Ovary (tissue), 9 donors: Measurements from ENCODE around the gene KIF2C. TPM values are rescaled to one million over a fixed set of nuclear protein-coding genes. Genes with fewer than 3 reads are reported as not detected.
"Not testable (repeated sequence)": the region's sequence is repeated elsewhere in the genome, so short reads cannot be mapped to it uniquely, and the experiment has no call there.

Source experiments
- DNase-seq, 5 donors: peaks; one replicate each; pipeline ENCODE4 v3.0.0-alpha.2; 2019 to 2020
- H3K27ac ChIP-seq, 2 donors: fragments of 200-600 bp; one replicate each; pipeline versions ENCODE4 v1.5.1 to v1.8.0; 2019 to 2022
- H3K27me3 ChIP-seq: fragments of 200-600 bp; one replicate; pipeline ENCODE4 v1.8.0; 2022
- H3K36me3 ChIP-seq: fragments of 200-600 bp; sonication (generic); one replicate; pipeline ENCODE4 v1.5.1; 2019
- H3K4me1 ChIP-seq: one replicate; pipeline ENCODE4 v1.8.1; 2013; ENCODE audit warnings: mild to moderate bottlenecking, moderate library complexity; ENCODE audit not compliant: insufficient read depth
- H3K4me3 ChIP-seq: fragments of 200-600 bp; sonication (generic); one replicate; pipeline ENCODE4 v1.5.1; 2017
- H3K9me3 ChIP-seq, 2 donors: fragments of 200-600 bp in 1 of 2; sonication (generic) in 1 of 2; one replicate each; pipeline versions ENCODE4 v1.5.1 to v1.8.1; 2013 to 2019; ENCODE audit warnings: mild to moderate bottlenecking in 1 of 2, moderate library complexity in 1 of 2
- EP300 ChIP-seq: sonication (generic); formaldehyde crosslinking; IDR thresholded peaks from one replicate; pipeline ENCODE4 v1.6.1; 2017; ENCODE audit warnings: antibody characterized with exemption
- POLR2A ChIP-seq: fragments of 450-650 bp; IDR thresholded peaks from one replicate; pipeline ENCODE4 v1.6.1; 2017; ENCODE audit warnings: antibody characterized with exemption, mild to moderate bottlenecking, moderate library complexity
- WGBS, 3 donors: extraction: QIAGEN DNeasy Blood & Tissue Kit in 1 of 3; methylation state at CpG; one replicate each; pipeline versions ENCODE4 v1.1.5 to v1.1.7; 2013 to 2017; 5-methylcytosine and 5-hydroxymethylcytosine counted together
- intact Hi-C, 4 donors: fragments of 100-400 bp; cut with DNase I; formaldehyde crosslinking; loops; one replicate each; pipeline versions ENCODE4 v1.11.0 to v1.15.1; 2022 to 2023
- polyA plus RNA-seq, 2 donors: library from polyadenylated mRNA; stranded (reverse); fragments of 200-250 nt in 1 of 2; fragments of 350-450 nt in 1 of 2; fragmentation: Illumina TruSeq in 1 of 2; extraction: RNeasy Lipid Tissue Mini Kit (QIAGEN cat#74804) in 1 of 2; gene quantifications; one replicate each; pipeline ENCODE4 v1.2.3, GENCODE V29; 2013 to 2014
- total RNA-seq, 7 donors: library from RNA; depleted of rRNA in 2 of 7; stranded (reverse); fragments of >200 nt in 2 of 7; fragmentation: NEBNext Ultra II Directional in 3 of 7; extraction: Animal tissue kit (Norgen Biotek cat#: 25700) in 3 of 7; gene quantifications; one replicate each; pipeline versions ENCODE4 v1.1.0 to v1.2.4, GENCODE V29; 2016 to 2023
- TF ChIP-seq, protein P1 (sequence below), 3 donors: fragments of 450-650 bp in 2 of 3; fragments of 200-600 bp in 1 of 3; IDR thresholded peaks; one replicate each; pipeline versions ENCODE4 v1.5.1 to v1.8.0; 2016 to 2022; ENCODE audit warnings: antibody characterized with exemption in 3 of 3, mild to moderate bottlenecking in 1 of 3
- donor health status: DM: no; HTN: no; CAD: no; lungs with moderate emphysema.
- donor health status: DM: no; HTN: no; CAD: no.
- donor health status: Bipolar disorder and iron deficiency.
- donor health status: DM: yes; HTN: yes; CAD: no.
- donor health status: DM: no; HTN: no; CAD: no.
- donor health status: DM: yes; HTN: yes; CAD: no.

KIF2C gene
- total and polyA plus RNA-seq, 9 donors: 0.23 to 1.5 (median 0.90) TPM

DNA sequence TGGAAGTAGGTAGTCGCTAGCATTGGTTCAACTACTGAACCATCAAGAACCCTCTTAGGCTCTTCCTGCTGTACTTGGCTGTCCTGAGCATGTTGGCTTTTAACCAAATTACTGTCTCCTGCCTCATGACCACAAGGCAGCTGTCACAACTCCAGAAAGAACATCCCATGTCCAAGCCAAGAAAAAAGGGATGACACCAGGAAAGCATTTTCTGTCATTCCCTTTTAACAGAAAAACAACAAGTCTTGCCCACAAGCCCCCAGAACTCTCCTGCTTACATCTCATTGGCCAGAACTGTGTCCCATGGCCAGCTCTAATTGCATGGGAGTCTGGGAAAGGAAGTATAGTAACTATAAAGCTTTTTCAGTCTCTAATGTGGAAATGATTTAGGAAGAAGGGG lies 6.3 kb upstream of the KIF2C start:
- Histone ChIP-seq H3K4me1 (no peaks in the 10 kb centered on the region), H3K36me3 (no peaks in the 10 kb centered on the region), H3K4me3 (no peak overlapping the region), H3K9me3 (no peaks in the 10 kb centered on the region), H3K27me3 (no peaks in the 10 kb centered on the region), H3K27ac (no peak overlapping the region)
- TF ChIP-seq, protein P1, sequence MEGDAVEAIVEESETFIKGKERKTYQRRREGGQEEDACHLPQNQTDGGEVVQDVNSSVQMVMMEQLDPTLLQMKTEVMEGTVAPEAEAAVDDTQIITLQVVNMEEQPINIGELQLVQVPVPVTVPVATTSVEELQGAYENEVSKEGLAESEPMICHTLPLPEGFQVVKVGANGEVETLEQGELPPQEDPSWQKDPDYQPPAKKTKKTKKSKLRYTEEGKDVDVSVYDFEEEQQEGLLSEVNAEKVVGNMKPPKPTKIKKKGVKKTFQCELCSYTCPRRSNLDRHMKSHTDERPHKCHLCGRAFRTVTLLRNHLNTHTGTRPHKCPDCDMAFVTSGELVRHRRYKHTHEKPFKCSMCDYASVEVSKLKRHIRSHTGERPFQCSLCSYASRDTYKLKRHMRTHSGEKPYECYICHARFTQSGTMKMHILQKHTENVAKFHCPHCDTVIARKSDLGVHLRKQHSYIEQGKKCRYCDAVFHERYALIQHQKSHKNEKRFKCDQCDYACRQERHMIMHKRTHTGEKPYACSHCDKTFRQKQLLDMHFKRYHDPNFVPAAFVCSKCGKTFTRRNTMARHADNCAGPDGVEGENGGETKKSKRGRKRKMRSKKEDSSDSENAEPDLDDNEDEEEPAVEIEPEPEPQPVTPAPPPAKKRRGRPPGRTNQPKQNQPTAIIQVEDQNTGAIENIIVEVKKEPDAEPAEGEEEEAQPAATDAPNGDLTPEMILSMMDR (IDR thresholded peaks at IDR 0.05): no peak
- TF ChIP-seq EP300 (no peak), POLR2A (no peak)
- DNase-seq: no peak
- 47 to 72% (median 62%) methylated on average over 1 of the region's 1 CpG for WGBS, 3 donors
- intact Hi-C loops: loop anchor here in 2 of 4 donors (5.0 to 10.0 kb wide), 2 partner anchors 51 to 569 kb away; partner anchors contain the start of gene BEST4 (in 1 of the 2)

DNA sequence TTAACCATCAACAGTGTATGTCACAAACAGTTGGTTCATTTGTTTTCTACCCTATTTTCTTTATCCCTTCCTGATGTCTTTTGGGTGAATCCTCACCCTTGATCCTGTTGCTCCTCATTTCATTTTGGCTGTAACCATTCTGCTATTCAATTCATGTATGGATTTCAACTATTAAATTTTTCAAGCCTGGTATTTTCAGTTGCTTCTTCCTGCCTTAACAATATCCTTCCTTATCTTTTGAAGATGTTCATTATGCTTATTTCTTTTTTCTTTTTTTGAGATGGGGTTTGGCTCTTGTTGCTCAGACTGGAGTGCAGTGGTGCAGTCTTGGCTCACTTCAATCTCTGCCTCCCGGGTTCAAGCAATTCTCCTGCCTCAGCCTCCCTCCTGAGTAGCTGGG lies 5.9 kb upstream of the KIF2C start:
- no peak overlapping the region for H3K4me3 ChIP-seq
- intact Hi-C loops: loop anchor here in 2 of 4 donors (5.0 to 10.0 kb wide), 2 partner anchors 51 to 569 kb away; partner anchors contain the start of gene BEST4 (in 1 of the 2)
- H3K27me3 ChIP-seq: no peaks in the 10 kb centered on the region
- 65 to 79% (median 74%) methylated on average over 1 of the region's 1 CpG for WGBS, 3 donors
- no peaks in the 10 kb centered on the region for H3K36me3 ChIP-seq
- TF ChIP-seq POLR2A (no peak), EP300 (no peak)
- no peaks in the 10 kb centered on the region for H3K4me1 ChIP-seq
- H3K27ac ChIP-seq: no peak overlapping the region
- H3K9me3 ChIP-seq: no peaks in the 10 kb centered on the region
- DNase-seq: no peak

DNA sequence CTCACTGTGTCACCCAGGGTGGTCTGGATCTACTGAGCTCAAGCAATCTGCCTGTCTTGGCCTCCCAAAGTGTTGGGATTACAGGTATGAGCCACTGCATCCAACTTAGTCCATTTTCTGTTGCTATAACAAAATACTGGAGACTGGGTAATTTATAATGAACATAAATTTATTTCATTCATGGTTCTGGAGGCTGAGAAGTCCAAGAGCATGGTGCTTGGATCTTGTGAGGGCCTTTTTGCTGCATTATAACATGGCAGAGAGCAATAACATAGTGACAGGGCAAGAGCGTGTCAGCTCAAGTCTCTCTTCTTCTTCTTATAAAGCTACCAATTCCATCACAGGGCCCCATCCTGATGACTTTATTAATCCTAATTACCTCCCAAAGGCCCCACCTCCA lies 3.6 kb upstream of the KIF2C start:
- no peak overlapping the region for H3K27ac ChIP-seq
- H3K4me3 ChIP-seq: no peak overlapping the region
- H3K36me3 ChIP-seq: no peaks in the 10 kb centered on the region
- no peaks in the 10 kb centered on the region for H3K9me3 ChIP-seq
- no peaks in the 10 kb centered on the region for H3K27me3 ChIP-seq
- no peak for DNase-seq
- H3K4me1 ChIP-seq: peaks cover 4% of the 10 kb centered on the region
- intact Hi-C loops: loop anchor here in 1 of 4 donors (10.0 kb wide), 1 partner anchor 49 kb away; the partner anchor contains the start of gene BEST4
- TF ChIP-seq POLR2A (no peak), EP300 (no peak)
- TF ChIP-seq, protein P1 (IDR thresholded peaks at IDR 0.05): no peak
- WGBS, 3 donors: 96 to 100% (median 97%) methylated on average over 1 of the region's 1 CpG

DNA sequence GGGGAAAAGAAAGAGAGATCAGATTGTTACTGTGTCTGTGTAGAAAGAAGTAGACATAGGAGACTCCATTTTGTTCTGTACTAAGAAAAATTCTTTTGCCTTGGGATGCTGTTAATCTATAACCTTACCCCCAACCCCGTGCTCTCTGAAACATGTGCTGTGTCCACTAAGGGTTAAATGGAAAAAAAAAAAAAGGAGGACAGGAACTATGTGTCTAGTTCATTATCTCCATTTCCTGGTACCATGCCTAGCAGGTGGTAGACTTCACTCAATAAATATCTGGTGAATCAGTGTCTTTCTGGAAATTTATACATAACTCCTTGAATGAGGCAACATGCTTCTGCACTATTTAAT lies 707 bp upstream of the KIF2C start:
- WGBS, 3 donors: 65 to 85% (median 83%) methylated on average over 1 of the region's 1 CpG
- H3K36me3 ChIP-seq: not testable (repeated sequence)
- intact Hi-C loops: loop anchor here in 1 of 4 donors (10.0 kb wide), 1 partner anchor 46 kb away; the partner anchor contains the start of gene BEST4

DNA sequence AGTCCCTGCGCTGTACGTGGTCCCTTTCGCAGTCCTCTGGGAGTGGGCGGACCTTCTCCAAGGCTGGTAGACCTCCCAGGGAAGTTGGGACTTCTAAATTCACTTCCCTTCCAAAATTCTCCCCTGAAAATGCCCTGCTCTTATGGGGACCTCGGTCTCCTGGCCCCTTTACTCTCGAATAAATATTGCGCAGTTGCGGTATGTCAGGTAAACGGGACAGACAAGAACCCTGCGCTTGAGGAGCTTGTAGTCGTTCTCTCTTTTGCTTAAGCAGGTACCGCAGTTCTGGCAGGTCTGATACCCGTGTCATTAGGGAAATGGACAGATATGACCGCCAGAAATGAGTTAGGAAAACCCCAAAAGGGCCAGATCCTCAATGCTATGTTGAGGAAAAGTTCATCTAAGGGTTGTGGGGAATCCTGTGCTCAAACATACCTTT lies 561 bp downstream of the KIF2C start:
- Histone ChIP-seq H3K4me1 (peaks cover 4% of the 10 kb centered on the region), H3K9me3 (no peaks in the 10 kb centered on the region), H3K36me3 (no peaks in the 10 kb centered on the region), H3K27ac (no peak overlapping the region), H3K4me3 (peak overlapping the region; percentile 43), H3K27me3 (no peaks in the 10 kb centered on the region)
- 1 to 5% (median 4%) methylated on average over 14 of the region's 14 CpGs for WGBS, 3 donors
- TF ChIP-seq, protein P1 (IDR thresholded peaks at IDR 0.05): no peak
- DNase-seq: no peak
- intact Hi-C loops: no loop called here

More for the DNA sequence above, 707 bp upstream of the KIF2C start:
- H3K9me3 ChIP-seq, DNase-seq, H3K27me3 ChIP-seq, H3K4me1 ChIP-seq: not testable (repeated sequence)
- Histone ChIP-seq H3K4me3 (peak overlapping the region; percentile 43), H3K27ac (peak overlapping the region; percentile 15 to 82)
